Right renal pelvis (tissue), 4 donors: Measurements from ENCODE around the gene ALDH3A1. TPM values are rescaled to one million over a fixed set of nuclear protein-coding genes. Genes with fewer than 3 reads are reported as not detected.
A peak's percentile ranks its signal among the peaks of the same experiment; 100 is the strongest.

Source experiments
- DNase-seq, 4 donors: peaks; one replicate each; pipeline ENCODE4 v3.0.0-alpha.2; 2013; ENCODE audit warnings: low read depth in 4 of 4, low spot score in 3 of 4, missing footprints in 1 of 4
- polyA plus RNA-seq, 4 donors: library from polyadenylated mRNA; unstranded; fragments of 120-200 nt; gene quantifications; one replicate each; pipeline ENCODE4 v1.2.1, GENCODE V29; 2013; ENCODE audit not compliant: insufficient read length in 4 of 4

ALDH3A1 gene
- polyA plus RNA-seq, 4 donors, result 1.4 to 1.6 (median 1.4) TPM

DNA sequence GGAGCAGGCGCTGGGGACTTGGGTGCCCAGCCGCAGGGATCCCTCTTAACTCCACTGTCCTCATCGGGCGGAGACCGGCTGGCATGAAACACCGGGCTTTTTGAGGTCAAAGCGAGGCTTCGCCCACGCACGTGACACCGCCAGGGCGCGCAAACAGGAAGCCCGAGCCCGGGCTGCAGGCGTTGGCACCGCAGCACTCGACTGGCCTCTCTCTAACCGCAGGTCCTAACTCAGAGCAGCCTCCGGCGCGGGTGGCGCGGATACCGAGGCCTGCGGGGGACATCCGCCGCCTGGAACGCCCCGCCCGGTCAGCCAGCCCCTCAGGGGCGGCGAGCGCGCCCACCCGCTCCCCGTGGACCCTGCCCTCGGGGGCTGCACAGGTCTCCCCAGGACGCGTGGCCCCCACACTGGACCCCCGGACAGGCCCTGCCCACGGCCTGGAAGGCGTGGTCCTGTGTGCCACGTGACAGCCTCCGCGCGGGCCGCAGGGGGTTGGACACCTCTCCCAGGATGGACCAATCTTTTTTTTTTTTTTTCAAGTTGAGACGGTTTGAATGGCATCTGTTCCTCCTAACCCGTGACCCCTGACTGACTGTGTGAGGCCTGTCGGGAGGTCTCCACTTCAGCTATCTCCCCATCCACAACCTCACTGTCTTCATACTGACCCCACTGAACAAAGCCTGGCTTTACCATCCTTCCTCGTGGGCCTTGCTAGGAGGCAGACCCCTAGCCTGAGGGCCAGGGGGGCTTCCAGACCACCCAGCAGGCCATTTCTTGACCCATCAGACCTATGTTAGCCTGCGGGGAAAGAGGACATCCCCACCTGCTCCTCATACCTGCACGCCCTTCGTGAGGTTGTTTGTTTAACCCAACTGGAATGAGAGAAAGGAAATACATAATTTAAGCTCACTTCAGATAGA is 23.3 kb downstream of the ALDH3A1 start:
- DNase-seq, result no peak

DNA sequence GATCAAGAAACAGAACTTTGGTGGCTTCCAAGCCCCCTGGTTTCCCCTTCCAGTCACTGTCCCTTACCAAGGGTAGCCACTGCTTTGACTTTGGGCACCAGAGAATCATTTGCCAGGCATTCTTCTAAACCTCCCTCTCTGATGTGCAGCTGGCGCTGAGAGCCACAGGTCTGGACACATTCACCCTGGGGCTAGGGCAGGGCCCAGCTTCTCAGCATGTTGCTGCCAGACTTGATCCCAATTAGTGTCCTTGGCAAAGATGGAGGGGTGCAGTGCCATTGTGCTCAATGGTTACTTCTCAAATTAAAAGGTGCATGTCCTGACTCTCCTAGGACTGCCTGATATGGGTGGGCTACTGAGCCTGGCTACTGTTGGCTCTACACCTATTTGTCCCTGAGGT is 24.1 kb downstream of the ALDH3A1 start:
- no peak for DNase-seq

DNA sequence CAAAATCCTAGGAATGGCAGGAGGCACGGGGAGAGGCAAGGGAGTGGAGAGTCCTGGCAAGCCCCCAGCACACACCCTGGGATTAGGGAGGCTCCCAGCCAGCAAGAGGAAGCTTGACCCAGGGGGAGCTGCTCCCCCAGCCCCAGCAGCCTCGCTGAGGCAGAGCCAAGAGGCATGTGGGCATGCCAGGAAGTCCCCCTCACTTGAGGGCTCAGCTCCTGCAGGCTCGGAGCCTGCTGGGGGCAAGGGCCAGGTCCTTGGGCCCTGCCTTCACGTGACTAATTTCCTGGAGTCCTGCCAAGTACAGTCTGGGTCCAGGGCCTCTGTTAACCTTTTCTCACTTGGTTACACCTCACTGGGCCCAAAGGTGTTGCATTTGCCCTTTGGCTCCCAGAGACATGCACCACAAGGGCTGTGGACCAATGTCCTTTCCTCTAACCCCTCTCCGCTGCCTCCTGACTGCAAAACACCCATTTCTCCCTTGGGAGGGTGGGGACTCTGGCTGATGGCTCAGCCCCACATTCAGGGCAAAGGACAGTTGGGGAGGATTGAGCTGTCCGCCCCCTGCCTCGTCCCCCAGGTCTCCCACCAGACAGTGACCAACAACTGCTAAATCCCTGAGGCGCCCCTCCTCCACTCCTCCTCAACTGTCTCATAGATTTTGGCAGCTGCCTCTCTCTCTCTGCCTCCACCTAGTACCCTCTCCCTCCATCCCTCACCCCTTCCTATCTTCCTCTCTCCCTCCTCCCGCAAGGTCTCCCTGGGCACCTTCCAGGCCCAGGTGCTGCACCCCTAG is 27.3 kb downstream of the ALDH3A1 start:
- peak in 2 of 4 donors; percentile 50 to 75 for DNase-seq

DNA sequence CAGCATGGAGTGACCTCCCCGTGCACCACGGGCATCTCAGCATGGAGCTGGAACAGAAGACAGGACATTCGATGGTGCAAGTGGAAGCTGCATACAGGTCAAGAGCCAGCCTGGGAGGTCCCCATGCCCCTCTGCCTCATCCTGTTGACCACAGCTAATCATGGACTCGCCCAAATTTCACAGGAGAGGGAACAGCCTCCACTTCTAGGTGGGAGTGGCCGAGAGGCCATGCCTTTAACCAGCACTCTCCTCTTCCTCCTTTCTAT is 28.0 kb downstream of the ALDH3A1 start:
- DNase-seq, result no peak

DNA sequence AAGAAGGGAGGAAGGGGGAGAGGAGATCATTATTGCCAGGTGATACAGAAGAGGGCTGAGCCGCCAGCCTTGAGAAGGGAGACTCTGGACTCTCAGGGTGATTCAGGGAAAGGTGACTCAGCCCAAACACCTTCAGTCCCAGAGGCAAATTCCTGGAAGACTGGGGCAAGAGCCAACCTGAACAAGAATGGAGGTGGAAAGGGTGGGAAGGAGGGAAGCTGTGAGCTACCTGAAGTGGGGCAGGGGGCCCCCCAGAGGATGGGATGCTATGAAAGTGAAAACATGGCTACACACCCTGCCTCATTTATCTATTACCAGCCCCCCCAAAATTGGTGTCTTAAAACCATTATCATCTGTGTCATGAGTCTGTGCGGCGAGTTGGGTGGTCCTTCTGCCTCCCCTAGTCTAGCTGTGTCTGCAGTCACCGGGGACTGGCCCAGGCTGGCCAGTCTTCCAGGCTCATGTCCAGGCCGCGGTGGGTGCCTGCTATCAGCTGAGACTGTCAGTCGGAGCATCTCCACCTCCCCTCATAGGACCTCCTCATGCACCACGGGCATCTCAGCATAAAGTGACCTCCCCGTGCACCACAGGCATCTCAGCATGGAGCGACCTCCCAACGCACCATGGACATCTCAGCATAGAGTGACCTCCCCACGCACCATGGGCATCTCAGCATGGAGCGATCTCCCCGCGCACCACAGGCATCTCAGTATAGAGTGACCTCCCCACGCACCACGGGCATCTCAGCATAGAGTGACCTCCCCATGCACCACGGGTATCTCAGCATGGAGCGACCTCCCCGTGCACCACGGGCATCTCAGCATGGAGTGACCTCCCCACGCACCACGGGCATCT is 28.5 kb downstream of the ALDH3A1 start:
- no peak for DNase-seq

DNA sequence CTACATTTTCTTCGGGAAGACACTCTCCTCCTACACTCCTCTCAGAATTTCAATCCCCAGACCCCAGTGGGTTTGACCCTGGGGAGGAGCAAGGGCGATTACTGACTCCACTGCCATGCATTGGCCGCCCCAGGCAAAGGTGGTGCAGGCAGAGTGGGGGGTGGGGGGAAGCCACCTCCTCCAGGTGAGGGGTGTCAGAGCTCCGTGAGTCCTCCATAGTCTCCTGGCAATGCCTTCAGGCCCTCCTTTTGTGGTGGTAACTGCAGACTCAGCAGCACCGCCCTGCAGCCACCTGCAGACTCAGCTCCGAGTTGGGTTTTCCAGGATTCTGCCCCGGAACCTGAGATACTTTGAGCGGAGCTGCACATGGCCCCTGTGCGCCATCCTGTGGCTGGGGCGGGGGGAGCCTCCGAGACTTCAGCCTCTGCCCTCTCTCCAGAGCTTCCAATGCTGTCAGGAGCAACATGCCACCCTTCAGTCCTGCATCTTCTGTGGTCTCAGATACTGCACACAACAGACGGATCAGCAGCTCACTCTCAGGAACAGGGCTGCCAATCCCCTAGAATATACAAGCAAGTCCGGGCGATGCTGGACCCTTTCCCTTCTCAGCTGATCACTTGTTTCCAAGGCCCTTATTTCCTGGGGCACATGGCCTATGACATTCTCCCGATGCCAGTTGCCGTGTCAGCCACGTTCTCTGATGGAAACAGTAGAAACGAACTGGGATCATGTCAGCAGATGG is 29.3 kb downstream of the ALDH3A1 start:
- no peak for DNase-seq

DNA sequence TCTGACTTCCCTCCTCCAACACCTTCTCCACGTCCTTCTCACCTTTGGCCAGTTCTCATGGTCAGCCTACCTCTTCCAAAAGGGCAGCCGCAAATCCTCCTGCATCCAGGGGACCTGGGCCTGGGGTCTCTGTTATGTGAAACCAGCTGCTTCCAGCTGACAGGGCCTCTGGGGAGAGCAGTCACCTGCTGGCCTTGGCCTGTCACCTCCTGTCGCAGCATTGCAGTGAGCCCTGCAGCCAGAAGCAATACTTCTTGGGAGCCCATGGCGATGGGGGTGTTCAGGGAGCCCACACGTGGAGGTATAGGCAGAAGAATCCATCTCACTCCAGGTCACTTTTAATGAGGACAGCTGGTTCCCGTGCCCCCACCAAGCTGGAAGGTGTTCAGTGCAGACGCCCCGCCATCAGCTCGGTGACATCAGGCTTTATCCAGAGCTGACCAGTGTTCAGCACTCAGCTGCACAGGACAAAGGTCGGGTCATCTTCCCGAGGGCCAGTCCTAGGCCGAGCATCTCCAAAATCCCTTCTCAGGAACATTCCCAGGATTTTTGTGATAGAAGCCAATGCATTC is 30.0 kb downstream of the ALDH3A1 start:
- no peak for DNase-seq

DNA sequence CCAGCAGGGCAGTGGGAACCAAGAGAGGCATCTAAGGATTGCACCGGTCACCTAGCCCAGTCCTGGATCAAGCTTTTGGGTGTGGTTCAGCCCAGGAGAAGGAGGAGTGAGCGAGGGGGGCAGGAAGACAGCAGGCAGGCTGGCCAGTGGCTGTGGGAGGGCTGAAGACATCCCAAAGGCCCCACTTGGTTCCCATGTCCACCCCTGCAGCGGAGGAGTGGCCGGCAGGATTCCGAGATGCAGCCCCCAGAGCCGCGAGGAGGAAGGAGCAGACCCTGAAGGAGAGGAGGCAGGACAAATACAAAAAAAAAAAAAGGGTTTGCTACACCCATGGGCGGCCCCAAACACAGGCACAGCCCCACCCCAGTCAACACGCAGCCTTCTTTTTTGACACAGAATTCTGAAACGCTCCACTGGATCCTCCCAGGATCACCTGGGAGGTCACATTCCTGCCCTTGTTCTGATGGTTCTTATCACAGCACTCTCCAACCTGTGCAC is 30.6 kb downstream of the ALDH3A1 start:
- no peak for DNase-seq

DNA sequence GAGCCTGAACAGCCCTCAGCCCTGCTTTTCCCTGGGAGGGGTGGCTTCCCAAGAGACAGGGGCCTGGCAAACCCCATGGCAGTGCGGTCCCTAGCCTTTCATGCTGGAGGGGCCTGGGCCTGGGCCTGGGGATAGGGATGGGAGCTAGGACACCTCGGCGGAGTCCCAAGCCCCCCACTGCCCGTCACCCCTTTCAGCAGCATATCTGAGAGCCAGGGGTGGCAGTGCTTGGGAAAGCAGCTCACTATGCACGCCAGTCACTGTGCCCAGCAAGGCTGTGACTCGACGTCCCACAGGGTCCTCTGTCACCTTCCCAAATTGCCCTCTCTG is 31.1 kb downstream of the ALDH3A1 start:
- no peak for DNase-seq

DNA sequence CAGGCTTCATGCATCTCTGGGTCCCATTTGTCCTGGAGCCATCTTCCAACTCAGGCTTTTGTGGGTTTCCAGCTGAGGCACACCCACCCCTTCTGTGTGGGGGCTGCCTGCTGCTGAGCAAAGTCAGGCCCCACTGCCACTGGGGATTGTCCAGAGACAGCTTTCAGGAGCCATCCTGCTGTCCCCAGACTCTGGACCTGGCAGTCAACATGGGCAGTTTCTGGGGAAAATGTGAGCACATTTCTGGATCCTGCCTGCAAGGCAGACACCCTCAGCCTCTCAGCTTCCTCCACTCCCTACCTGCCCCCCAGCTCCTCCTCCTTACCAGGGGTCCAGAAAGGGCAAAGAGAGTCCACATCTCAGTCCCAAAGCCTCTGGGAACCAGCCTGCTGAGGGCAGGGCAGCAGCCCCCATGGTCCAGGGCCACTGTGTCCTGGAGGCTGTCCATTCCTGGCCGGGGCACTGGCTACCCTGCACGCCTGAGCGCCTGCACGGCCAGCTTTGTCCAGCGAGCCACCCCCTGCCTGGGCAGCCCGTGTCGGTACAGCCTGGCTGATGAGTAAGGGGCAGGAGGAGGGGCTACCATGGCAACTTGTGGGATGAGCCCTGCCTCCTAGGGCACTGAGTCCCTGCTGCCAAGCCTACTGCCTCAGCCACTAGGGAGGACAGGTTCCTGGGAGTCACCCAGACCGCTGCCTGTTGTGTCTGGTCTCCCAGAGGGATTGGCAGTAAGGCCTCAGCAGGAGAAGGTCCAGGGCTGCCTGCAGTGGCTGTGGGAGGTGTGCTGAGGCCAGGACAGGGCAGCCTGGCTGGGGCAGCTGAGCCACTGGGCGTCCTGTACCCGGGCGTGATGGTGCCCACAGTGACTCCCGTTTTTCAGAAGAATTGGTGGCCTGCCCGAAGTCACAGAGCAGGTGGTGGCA is 31.7 kb downstream of the ALDH3A1 start, which contains the start of gene SLC47A2:
Gene SLC47A2 (minus strand): TSS at position 477 of the 923 bp plus-strand sequence. CDS start 29 bp downstream, at position 448.
- DNase-seq, result no peak

DNA sequence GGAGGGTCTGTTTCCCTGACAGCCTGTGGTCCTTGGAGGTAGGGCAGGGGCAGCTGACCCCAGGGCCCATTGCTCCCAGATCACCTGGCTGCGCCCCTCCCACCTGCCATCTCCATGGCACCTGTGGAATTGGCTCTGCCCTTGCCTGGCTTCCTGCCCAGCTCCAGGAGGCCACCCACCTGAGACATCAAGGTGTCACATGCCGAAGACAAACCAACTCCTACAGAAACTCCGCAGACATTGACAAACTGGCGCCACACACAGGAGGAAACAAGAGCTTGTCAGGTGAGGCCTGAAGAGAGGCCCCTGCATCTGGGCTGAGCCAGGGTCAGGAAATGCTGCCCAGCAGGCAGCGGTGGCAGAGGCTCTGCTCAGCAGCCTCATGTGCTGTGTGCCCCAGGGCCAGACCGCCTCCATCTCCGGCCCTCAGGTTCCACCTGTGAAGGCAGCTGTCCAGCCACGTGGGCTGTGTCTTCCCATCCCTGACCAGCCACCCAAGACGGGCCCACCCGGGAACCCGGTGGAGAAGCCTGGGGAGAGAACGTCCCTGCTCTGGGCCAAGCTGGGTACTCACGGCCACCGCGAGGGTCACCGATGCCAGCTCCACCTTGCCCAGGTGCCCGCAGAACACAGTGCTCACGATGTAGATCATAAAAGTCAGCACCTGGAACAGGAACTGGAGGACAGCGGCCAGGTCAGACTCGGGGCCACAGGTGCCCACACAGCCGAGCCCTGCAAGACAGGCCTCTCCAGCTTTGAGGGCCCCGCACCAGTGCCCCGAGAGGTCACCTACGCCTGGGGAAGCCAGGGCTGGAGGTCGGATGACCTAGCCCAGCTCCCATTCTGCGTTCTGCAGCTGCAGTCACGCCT is 33.3 kb downstream of the ALDH3A1 start:
- no peak for DNase-seq

DNA sequence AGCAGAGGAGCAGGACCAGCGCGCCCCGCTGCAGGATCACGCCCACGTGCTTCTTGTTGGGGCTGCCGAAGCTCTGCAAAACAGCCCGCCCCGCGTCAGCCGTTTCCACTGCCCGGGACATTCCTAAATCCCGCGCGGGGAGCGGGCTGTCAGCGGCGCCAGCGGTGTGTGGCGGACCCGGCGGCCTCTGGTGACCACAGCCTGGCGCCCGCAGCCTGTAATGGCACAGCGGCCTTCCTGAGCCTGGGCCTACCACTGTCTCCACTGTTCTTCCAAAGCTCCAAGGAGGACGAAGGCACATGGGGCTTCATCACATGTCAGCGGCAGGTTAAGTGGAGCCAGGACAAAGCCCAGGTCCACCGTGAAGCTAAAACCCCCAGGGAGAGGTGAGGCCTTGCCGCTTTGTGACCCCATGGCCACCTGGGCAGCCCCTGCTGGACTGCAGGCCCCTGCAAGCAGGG is 34.2 kb downstream of the ALDH3A1 start:
- DNase-seq, result no peak

DNA sequence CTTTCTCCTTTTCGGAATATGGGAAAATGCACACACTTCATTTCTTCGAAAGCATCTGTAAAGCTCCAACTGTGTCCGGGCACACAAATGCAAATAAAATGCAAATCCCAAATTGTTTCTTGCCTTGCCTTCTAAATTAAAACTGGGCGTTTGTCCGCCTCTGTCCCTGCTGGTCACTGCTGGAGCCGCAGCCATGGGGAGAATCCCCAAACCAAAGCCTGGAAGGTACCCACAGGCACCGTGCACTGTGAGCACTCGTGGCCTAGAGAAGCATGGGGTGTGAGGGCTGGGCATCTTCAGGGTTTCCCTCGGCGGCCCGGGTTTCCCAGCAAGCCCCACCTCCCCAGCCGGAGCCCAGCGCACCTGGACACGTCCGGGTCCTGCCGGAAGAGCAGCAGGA is 34.6 kb downstream of the ALDH3A1 start:
- no peak for DNase-seq

DNA sequence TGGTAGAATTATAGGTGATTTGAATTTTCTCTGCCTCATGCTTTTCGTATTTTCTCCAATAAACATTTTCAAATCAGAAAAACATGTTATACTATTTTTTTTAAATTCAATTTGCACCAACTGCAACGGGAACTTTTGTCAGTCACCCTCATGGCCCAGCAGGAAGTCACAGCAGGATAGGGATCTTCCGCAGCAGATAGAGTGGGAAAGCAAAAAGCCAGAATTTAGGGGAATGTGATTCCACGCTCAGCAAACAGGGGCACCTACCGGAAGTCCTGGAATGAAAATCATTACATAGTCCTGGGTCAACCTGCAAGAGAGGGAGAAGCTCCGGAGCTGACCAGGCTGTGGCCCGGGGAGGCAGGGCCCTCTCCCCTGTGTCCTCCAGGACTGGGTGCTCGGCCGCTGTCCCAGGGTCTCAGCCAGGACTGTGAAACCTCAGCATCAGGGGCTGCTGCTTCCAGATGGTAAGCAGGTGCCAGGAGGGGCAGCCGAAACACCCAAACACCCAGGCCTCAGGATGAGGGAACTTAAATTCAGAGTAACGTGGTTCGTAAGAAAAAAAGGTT is 35.6 kb downstream of the ALDH3A1 start:
- DNase-seq, result no peak

DNA sequence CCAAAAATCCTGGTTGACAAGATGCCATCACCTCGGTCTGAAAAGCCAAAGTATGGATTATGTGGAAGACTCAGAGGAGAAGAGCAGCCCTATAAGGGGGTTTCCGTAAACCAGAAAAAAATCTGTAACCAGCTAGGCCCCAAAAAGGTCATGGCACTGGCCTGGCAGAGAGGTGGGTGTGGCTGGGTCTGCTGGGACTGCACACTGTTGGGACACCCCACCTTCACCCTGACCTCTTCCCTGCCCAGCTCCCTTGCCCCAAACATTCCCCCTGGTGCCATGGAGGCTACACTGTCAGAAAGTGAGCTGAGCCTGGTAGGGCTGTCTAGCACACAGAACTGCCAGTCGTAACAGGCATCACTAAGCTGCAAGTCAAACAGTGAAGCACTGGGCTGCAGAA is 38.3 kb downstream of the ALDH3A1 start:
- no peak for DNase-seq

DNA sequence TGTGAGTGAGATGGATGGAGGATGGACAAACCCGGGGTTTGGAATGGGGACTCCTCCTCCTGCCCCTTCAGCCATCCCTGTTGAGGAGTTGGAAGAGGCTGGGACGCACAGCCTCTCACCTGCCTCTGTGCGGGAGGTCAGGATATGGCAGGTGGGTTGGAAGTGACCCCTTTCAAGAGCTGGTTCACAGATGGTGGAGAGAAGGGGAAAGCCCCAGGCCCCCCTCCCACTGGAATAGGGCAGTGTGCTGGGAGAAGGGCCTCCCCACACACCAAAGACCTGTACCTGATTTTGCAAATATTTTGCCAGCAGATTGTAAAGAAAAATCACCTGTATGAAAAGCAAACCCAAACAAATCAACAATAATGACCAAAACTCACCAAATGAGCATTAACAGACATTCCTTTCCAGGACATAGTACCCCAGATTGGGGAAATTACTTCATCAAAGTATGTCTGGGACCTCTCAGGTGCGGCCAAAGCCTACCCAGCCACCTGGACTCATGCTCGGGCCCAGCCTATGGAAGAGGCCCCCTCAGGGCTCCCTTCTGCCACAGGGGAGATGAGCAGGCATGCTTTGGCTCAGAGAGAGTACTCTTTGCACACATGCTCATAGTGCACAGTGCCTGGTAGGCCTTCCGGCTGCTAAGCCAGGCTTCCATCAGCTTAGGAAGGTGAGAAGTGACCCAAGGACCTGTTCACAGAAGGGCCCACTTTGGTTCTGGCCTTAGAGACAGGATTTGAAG is 39.5 kb downstream of the ALDH3A1 start:
- DNase-seq, result no peak
